ENCODE data around the gene ADD1. TPM values are rescaled to one million over a fixed set of nuclear protein-coding genes. Genes with fewer than 3 reads are reported as not detected.

The ADD1 gene
- total and polyA plus RNA-seq, 2 donors (not counting 1 experiment from before 2014, with no cell fraction given), result 302 to 383 TPM

DNA sequence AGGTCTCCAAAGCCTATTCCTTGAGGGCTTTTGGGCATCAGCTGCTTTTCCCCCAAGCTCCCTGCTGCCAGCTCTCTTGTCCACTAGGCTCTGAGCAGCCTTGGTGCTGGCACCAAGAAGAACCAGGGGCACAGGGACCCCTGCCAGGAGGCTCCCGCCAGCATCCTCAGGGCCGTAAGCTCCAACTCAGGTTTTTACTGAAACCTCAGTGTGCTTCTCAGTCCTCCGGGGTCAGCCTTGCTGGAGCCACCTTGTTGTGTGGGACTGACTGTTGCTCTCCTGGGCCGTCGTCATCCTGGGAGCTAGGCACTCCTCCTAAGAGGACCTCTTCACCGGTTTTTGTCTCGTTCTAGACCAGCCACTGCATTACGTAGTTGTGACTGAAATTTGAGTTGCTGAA lies 80.6 kb downstream of the ADD1 start:
- Mint-ChIP-seq H3K27ac (peak overlapping the region; percentile 50), H3K4me1 (peaks cover 45% of the 10 kb centered on the region), H3K27me3 (no peaks in the 10 kb centered on the region), H3K4me3 (no peak overlapping the region), H3K9me3 (ENCODE audit: insufficient read depth) (no peaks in the 10 kb centered on the region)
- no peak overlapping the region for H3K4me2 ChIP-seq (replicated peaks; ENCODE audit: low read depth, low read length, poor library complexity, severe bottlenecking)
- DNase-seq (no peak), ATAC-seq (ENCODE audit: low read depth) (no peak)
- no peak overlapping the region for H3K9ac ChIP-seq (ENCODE audit: low read length)
- peaks cover 82% of the 10 kb centered on the region for H4K20me1 ChIP-seq (ENCODE audit: control insufficient read depth, insufficient read depth, low read length, poor library complexity, severe bottlenecking)
- no peaks in the 10 kb centered on the region for H3K9me3 ChIP-seq (ENCODE audit: control extremely low read depth in 1 of 3, control insufficient read depth in 2 of 3, insufficient read depth in 1 of 3, low read length in 2 of 3)
- peaks cover 66% of the 10 kb centered on the region for H3K79me2 ChIP-seq (ENCODE audit: control insufficient read depth, insufficient read depth, low read length)
- H3K27me3 ChIP-seq (replicated peaks in 1 of 4; ENCODE audit: control extremely low read depth in 1 of 4, control insufficient read depth in 3 of 4, insufficient read depth in 4 of 4, low read length in 3 of 4), result no peaks in the 10 kb centered on the region
- no peak for TF ChIP-seq EZH2 (IDR thresholded peaks at IDR 0.05; ENCODE audit: borderline replicate concordance, insufficient read depth, low read depth, low read length, poor library complexity, severe bottlenecking)
- TF ChIP-seq, protein P1, sequence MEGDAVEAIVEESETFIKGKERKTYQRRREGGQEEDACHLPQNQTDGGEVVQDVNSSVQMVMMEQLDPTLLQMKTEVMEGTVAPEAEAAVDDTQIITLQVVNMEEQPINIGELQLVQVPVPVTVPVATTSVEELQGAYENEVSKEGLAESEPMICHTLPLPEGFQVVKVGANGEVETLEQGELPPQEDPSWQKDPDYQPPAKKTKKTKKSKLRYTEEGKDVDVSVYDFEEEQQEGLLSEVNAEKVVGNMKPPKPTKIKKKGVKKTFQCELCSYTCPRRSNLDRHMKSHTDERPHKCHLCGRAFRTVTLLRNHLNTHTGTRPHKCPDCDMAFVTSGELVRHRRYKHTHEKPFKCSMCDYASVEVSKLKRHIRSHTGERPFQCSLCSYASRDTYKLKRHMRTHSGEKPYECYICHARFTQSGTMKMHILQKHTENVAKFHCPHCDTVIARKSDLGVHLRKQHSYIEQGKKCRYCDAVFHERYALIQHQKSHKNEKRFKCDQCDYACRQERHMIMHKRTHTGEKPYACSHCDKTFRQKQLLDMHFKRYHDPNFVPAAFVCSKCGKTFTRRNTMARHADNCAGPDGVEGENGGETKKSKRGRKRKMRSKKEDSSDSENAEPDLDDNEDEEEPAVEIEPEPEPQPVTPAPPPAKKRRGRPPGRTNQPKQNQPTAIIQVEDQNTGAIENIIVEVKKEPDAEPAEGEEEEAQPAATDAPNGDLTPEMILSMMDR (IDR thresholded peaks at IDR 0.05), result no peak
- H3K27ac ChIP-seq (ENCODE audit: low read length in 2 of 2), result no peak overlapping the region
- WGBS (ENCODE audit: insufficient coverage), result 98% methylated on average over 6 of the region's 8 CpGs
- ChIA-PET CTCF (interaction anchor here (3.1 kb wide), 1 partner anchor 13 kb away, joined by 11 read pairs; no protein-coding TSS in a partner anchor), POLR2A (interaction anchor here (1.2 kb wide), 1 partner anchor 11 kb away, joined by 3 read pairs; no protein-coding TSS in a partner anchor)
- H3K4me1 ChIP-seq (ENCODE audit: control insufficient read depth in 2 of 2, insufficient read depth in 2 of 2, low read length in 2 of 2), result peaks cover 15 to 23% of the 10 kb centered on the region in 2 donors
- no peak overlapping the region for H3K4me3 ChIP-seq (ENCODE audit: control extremely low read depth in 1 of 5, extremely low read depth in 1 of 5, insufficient read depth in 1 of 5, low read depth in 2 of 5, low read length in 4 of 5)
- peaks cover 0 to 66% of the 10 kb centered on the region in 2 experiments for H3K36me3 ChIP-seq (replicated peaks in 1 of 2; ENCODE audit: control extremely low read depth in 1 of 2, control insufficient read depth in 1 of 2, extremely low read depth in 1 of 2, insufficient read depth in 2 of 2, low read length in 1 of 2)
- intact Hi-C loops (cut with micrococcal nuclease), result no loop called here
- H2AFZ ChIP-seq (ENCODE audit: insufficient read depth, low read depth, low read length, poor library complexity, severe bottlenecking), result no peak overlapping the region

GRCh38 chr4:2924765-2925301 lies 81.2 kb downstream of the ADD1 start:
- WGBS (ENCODE audit: insufficient coverage), result 95% methylated on average over 7 of the region's 7 CpGs
- H2AFZ ChIP-seq (ENCODE audit: insufficient read depth, low read depth, low read length, poor library complexity, severe bottlenecking), result no peak overlapping the region
- H3K4me1 ChIP-seq (ENCODE audit: control insufficient read depth in 2 of 2, insufficient read depth in 2 of 2, low read length in 2 of 2), result peaks cover 13 to 22% of the 10 kb centered on the region in 2 donors
- Mint-ChIP-seq H3K4me3 (no peak overlapping the region), H3K4me1 (peaks cover 39% of the 10 kb centered on the region), H3K27ac (peak overlapping the region; percentile 50), H3K9me3 (ENCODE audit: insufficient read depth) (no peaks in the 10 kb centered on the region), H3K27me3 (no peaks in the 10 kb centered on the region)
- no peak overlapping the region for H3K4me2 ChIP-seq (replicated peaks; ENCODE audit: low read depth, low read length, poor library complexity, severe bottlenecking)
- no peaks in the 10 kb centered on the region for H3K27me3 ChIP-seq (replicated peaks in 1 of 4; ENCODE audit: control extremely low read depth in 1 of 4, control insufficient read depth in 3 of 4, insufficient read depth in 4 of 4, low read length in 3 of 4)
- no peak overlapping the region for H3K9ac ChIP-seq (ENCODE audit: low read length)
- no peak overlapping the region for H3K27ac ChIP-seq (ENCODE audit: low read length in 2 of 2)
- ChIA-PET CTCF (interaction anchor here (3.1 kb wide), 1 partner anchor 14 kb away, joined by 11 read pairs; no protein-coding TSS in a partner anchor), POLR2A (no interaction called here)
- peaks cover 61% of the 10 kb centered on the region for H3K79me2 ChIP-seq (ENCODE audit: control insufficient read depth, insufficient read depth, low read length)
- peaks cover 0 to 71% of the 10 kb centered on the region in 2 experiments for H3K36me3 ChIP-seq (replicated peaks in 1 of 2; ENCODE audit: control extremely low read depth in 1 of 2, control insufficient read depth in 1 of 2, extremely low read depth in 1 of 2, insufficient read depth in 2 of 2, low read length in 1 of 2)
- no peak overlapping the region for H3K4me3 ChIP-seq (ENCODE audit: control extremely low read depth in 1 of 5, extremely low read depth in 1 of 5, insufficient read depth in 1 of 5, low read depth in 2 of 5, low read length in 4 of 5)
- H3K9me3 ChIP-seq (ENCODE audit: control extremely low read depth in 1 of 3, control insufficient read depth in 2 of 3, insufficient read depth in 1 of 3, low read length in 2 of 3), result no peaks in the 10 kb centered on the region
- TF ChIP-seq, protein P1 (IDR thresholded peaks at IDR 0.05), result no peak
- TF ChIP-seq EZH2 (IDR thresholded peaks at IDR 0.05; ENCODE audit: borderline replicate concordance, insufficient read depth, low read depth, low read length, poor library complexity, severe bottlenecking), result no peak
- peaks cover 82% of the 10 kb centered on the region for H4K20me1 ChIP-seq (ENCODE audit: control insufficient read depth, insufficient read depth, low read length, poor library complexity, severe bottlenecking)
- DNase-seq (no peak), ATAC-seq (ENCODE audit: low read depth) (no peak)
- intact Hi-C loops (cut with micrococcal nuclease), result no loop called here
